ENCODE results near the gene RPS6KB1.

- TF ChIP-seq EZH2 (IDR thresholded peaks at IDR 0.05; ENCODE audit: insufficient read depth, poor library complexity, severe bottlenecking) (no peak), EZH2phosphoT487 (IDR thresholded peaks at IDR 0.05; ENCODE audit: insufficient read depth, low read depth) (no peak)
Measured at GRCh38 chr17:59892251-59892923, 534 bp upstream of the RPS6KB1 start.

Data from GM23248 (cell line).